Kasumi-1 (cell line): ENCODE data around the gene BTBD9.

ENCODE experiments used
- DNase-seq, 2 experiments: peaks; one replicate each; lab custom pipeline; 2025; lab: John Stamatoyannopoulos, UW

BTBD9 gene

GRCh38 chr6:38176797-38177751 is 462.7 kb downstream of the BTBD9 start:
- DNase-seq: no peak

- no peak for DNase-seq
Observed at GRCh38 chr6:38175786-38176185, 463.9 kb downstream of the BTBD9 start.

GRCh38 chr6:38174806-38175495 is 464.8 kb downstream of the BTBD9 start:
- DNase-seq: no peak

- DNase-seq: no peak
Observed at GRCh38 chr6:38174315-38174714, 465.4 kb downstream of the BTBD9 start.

- DNase-seq: no peak
Observed at GRCh38 chr6:38173909-38174308, 465.8 kb downstream of the BTBD9 start.

- DNase-seq: no peak
Observed at GRCh38 chr6:38172739-38173410, 466.9 kb downstream of the BTBD9 start.

GRCh38 chr6:38171997-38172738 is 467.6 kb downstream of the BTBD9 start:
- DNase-seq: no peak

- DNase-seq: no peak
Observed at GRCh38 chr6:38170666-38171355, 468.9 kb downstream of the BTBD9 start.

- DNase-seq: no peak
Observed at GRCh38 chr6:38169977-38170526, 469.7 kb downstream of the BTBD9 start.

- no peak for DNase-seq
Observed at GRCh38 chr6:38169221-38169976, 470.3 kb downstream of the BTBD9 start.

GRCh38 chr6:38168699-38169098 is 471.0 kb downstream of the BTBD9 start:
- DNase-seq: no peak

GRCh38 chr6:38168126-38168525 is 471.6 kb downstream of the BTBD9 start:
- DNase-seq: no peak

GRCh38 chr6:38167598-38167997 is 472.1 kb downstream of the BTBD9 start:
- no peak for DNase-seq

GRCh38 chr6:38166411-38167240 is 473.1 kb downstream of the BTBD9 start:
- DNase-seq: no peak

- DNase-seq: no peak
Observed at GRCh38 chr6:38164671-38165108, 475.0 kb downstream of the BTBD9 start.

GRCh38 chr6:38164131-38164481 is 475.6 kb downstream of the BTBD9 start:
- DNase-seq: no peak

- DNase-seq: no peak
Observed at GRCh38 chr6:38163186-38164130, 476.3 kb downstream of the BTBD9 start.

GRCh38 chr6:38162493-38163185 is 477.1 kb downstream of the BTBD9 start:
- no peak for DNase-seq
